Fibroblast of villous mesenchyme (primary cell): ENCODE measurements around the gene LGR6. TPM values are rescaled to one million over a fixed set of nuclear protein-coding genes. Genes with fewer than 3 reads are reported as not detected.

Source experiments
- DNase-seq: peaks from one replicate; pipeline ENCODE4 v3.0.0-alpha.2; 2010; ENCODE audit warnings: low read depth
- H3K4me3 ChIP-seq: 2 replicates; pipeline ENCODE4 v1.5.1; 2011; ENCODE audit warnings: low read depth, mild to moderate bottlenecking, low read length
- total RNA-seq: library from RNA; depleted of rRNA; stranded (reverse); fragments of >200 nt; gene quantifications from 2 replicates; pipeline ENCODE4 v1.2.3, GENCODE V29; 2012
- TF ChIP-seq, protein P1 (sequence below): IDR thresholded peaks from 2 replicates; pipeline ENCODE4 v1.5.1; 2012; ENCODE audit warnings: low read depth, mild to moderate bottlenecking, low read length; ENCODE audit not compliant: insufficient read depth

Gene LGR6
- total RNA-seq, 1 donor, result not detected

GRCh38 chr1:202243006-202243405, 49.4 kb downstream of the LGR6 start:
- TF ChIP-seq, protein P1, sequence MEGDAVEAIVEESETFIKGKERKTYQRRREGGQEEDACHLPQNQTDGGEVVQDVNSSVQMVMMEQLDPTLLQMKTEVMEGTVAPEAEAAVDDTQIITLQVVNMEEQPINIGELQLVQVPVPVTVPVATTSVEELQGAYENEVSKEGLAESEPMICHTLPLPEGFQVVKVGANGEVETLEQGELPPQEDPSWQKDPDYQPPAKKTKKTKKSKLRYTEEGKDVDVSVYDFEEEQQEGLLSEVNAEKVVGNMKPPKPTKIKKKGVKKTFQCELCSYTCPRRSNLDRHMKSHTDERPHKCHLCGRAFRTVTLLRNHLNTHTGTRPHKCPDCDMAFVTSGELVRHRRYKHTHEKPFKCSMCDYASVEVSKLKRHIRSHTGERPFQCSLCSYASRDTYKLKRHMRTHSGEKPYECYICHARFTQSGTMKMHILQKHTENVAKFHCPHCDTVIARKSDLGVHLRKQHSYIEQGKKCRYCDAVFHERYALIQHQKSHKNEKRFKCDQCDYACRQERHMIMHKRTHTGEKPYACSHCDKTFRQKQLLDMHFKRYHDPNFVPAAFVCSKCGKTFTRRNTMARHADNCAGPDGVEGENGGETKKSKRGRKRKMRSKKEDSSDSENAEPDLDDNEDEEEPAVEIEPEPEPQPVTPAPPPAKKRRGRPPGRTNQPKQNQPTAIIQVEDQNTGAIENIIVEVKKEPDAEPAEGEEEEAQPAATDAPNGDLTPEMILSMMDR, result no peak
- DNase-seq, result no peak

GRCh38 chr1:202244841-202245261, 51.3 kb downstream of the LGR6 start:
- no peak for DNase-seq
- no peak overlapping the region for H3K4me3 ChIP-seq
- TF ChIP-seq, protein P1, result no peak

More at GRCh38 chr1:202243006-202243405, 49.4 kb downstream of the LGR6 start:
- H3K4me3 ChIP-seq, result no peak overlapping the region

- TF ChIP-seq, protein P1, result no peak
- H3K4me3 ChIP-seq, result no peak overlapping the region
- no peak for DNase-seq
Observed at GRCh38 chr1:202245391-202245790, 51.8 kb downstream of the LGR6 start.

DNA sequence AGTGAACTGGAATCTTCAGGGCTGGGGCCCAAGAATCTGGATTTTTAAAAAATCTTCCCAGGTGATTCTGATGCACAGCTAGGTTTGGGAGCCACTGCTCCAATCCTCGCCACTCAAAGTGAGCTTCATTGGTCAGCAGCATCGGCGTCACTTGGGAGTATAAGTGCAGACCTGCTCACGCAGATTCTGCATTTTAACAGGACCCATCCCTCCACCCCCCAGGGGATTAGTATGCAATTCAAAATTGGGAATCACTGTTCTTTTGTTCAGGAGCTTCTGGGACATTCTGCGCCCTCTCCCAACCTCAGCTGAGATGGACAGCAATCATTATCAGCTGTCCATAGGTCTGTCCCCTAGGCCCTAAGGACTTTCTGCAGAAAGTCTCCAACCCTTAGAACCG, 53.5 kb downstream of the LGR6 start:
- TF ChIP-seq, protein P1, result no peak
- no peak overlapping the region for H3K4me3 ChIP-seq
- DNase-seq, result no peak

- no peak overlapping the region for H3K4me3 ChIP-seq
- TF ChIP-seq, protein P1, result no peak
- no peak for DNase-seq
Observed at GRCh38 chr1:202247837-202248795, 54.5 kb downstream of the LGR6 start.

DNA sequence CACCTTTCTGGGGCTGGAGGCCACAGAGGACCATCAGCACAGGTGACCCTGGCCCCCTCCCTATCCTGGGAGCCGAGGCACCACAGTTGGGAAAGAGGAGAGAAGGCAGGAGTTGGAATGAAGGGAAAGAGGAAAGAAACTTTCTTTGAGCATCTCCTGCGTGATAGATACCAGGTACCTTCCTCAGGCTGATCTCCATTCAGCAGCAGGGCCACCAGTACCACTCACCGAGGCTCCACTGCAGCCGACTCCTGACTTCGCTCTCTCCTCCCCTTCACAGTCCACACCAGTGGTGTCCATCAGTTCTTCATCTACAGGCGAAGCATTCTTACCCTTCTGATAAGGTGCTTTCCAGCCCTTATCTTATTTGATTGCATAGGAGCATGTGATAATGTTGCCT, 55.3 kb downstream of the LGR6 start:
- TF ChIP-seq, protein P1, result no peak
- DNase-seq, result no peak
- no peak overlapping the region for H3K4me3 ChIP-seq

GRCh38 chr1:202249436-202249835, 55.8 kb downstream of the LGR6 start:
- TF ChIP-seq, protein P1, result no peak

More at GRCh38 chr1:202249436-202249835, 55.8 kb downstream of the LGR6 start:
- DNase-seq, result no peak
- H3K4me3 ChIP-seq, result no peak overlapping the region
